Smooth muscle cell (in vitro differentiated cells): ENCODE data around the gene SLC9B1. TPM values are rescaled to one million over a fixed set of nuclear protein-coding genes. Genes with fewer than 3 reads are reported as not detected.
"Not testable (repeated sequence)": the region's sequence is repeated elsewhere in the genome, so short reads cannot be mapped to it uniquely, and the experiment has no call there.

Experiments
- DNase-seq: peaks from one replicate; lab custom pipeline; 2025; ENCODE audit not compliant: unreplicated experiment; lab: John Stamatoyannopoulos, UW
- H2AFZ ChIP-seq: fragments of 200-600 bp; sonication (generic); 2 replicates; pipeline ENCODE4 v1.6.0; 2016; ENCODE audit warnings: antibody characterized with exemption, low read depth, mild to moderate bottlenecking
- H3F3A ChIP-seq: fragments of 200-600 bp; sonication (generic); 2 replicates; pipeline ENCODE4 v1.6.0; 2017; ENCODE audit warnings: antibody characterized with exemption, low read depth
- H3K27ac ChIP-seq: fragments of 200-600 bp; sonication (generic); 2 replicates; pipeline ENCODE4 v1.5.1; 2016; ENCODE audit warnings: low read depth, mild to moderate bottlenecking
- H3K27me3 ChIP-seq: fragments of 200-600 bp; sonication (generic); 2 replicates; pipeline ENCODE4 v1.6.1; 2016; ENCODE audit warnings: low read depth, mild to moderate bottlenecking
- H3K36me3 ChIP-seq: fragments of 200-600 bp; sonication (generic); 2 replicates; pipeline ENCODE4 v1.5.1; 2016; ENCODE audit warnings: low read depth
- H3K4me1 ChIP-seq: fragments of 200-600 bp; sonication (generic); 2 replicates; pipeline ENCODE4 v1.5.1; 2016; ENCODE audit warnings: low read depth
- H3K4me2 ChIP-seq: fragments of 200-600 bp; sonication (generic); 2 replicates; pipeline ENCODE4 v1.6.0; 2016; ENCODE audit warnings: mild to moderate bottlenecking
- H3K4me3 ChIP-seq: fragments of 200-600 bp; sonication (generic); 2 replicates; pipeline ENCODE4 v1.5.1; 2016; ENCODE audit warnings: mild to moderate bottlenecking
- H3K79me2 ChIP-seq: fragments of 200-600 bp; sonication (generic); 2 replicates; pipeline ENCODE4 v1.6.0; 2016; ENCODE audit warnings: low read depth, mild to moderate bottlenecking
- H3K9ac ChIP-seq: fragments of 200-600 bp; sonication (generic); 2 replicates; pipeline ENCODE4 v1.6.0; 2016; ENCODE audit warnings: low read depth
- H3K9me3 ChIP-seq: fragments of 200-600 bp; sonication (generic); replicated peaks from 2 replicates; pipeline ENCODE4 v1.5.1; 2016; ENCODE audit warnings: low read depth
- H4K20me1 ChIP-seq: fragments of 200-600 bp; sonication (generic); 2 replicates; pipeline ENCODE4 v1.6.0; 2016; ENCODE audit warnings: low read depth
- WGBS: methylation state at CpG from one replicate; pipeline ENCODE4 v1.1.7; 2016; ENCODE audit warnings: low lambda C conversion rate; 5-methylcytosine and 5-hydroxymethylcytosine counted together
- polyA plus RNA-seq: library from polyadenylated mRNA; unstranded; fragments of >200 nt; fragmentation: Nextera tagmentation; extraction: Ambion mirVana; gene quantifications from 2 replicates; pipeline ENCODE4 v1.2.1, GENCODE V29; 2016
- total RNA-seq: library from RNA; depleted of rRNA; stranded (reverse); fragments of >200 nt; gene quantifications from 2 replicates; pipeline ENCODE4 v1.2.3, GENCODE V29; 2014
- TF ChIP-seq, protein P1 (sequence below): fragments of 200-600 bp; sonication (generic); IDR thresholded peaks from 2 replicates; pipeline ENCODE4 v1.5.1; 2017; ENCODE audit warnings: borderline replicate concordance, mild to moderate bottlenecking, antibody characterized with exemption; ENCODE audit not compliant: insufficient read depth, poor library complexity, severe bottlenecking

SLC9B1 gene
- total and polyA plus RNA-seq, 2 experiments from 2014 or later: not detected

DNA sequence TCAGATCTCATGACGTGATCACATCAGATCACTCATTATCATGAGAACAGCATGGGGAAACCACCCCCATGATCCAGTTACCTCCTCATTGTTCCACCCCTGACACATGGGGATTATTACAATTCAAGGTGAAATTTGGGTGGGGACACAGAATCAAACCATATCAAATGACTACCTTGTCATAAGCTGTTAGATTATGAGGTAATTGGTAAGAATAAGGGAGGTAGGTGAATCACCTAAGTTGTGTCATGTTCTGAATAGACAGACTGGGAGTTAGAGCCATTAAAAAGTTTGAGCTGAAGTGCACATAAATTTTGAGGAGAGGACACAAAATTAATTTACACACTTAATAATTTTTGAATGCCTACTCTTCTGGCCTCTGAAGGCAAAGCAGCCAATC, 24.7 kb downstream of the SLC9B1 start:
- Histone ChIP-seq H3K9ac (no peak overlapping the region), H3K27ac (no peak overlapping the region), H3K36me3 (no peaks in the 10 kb centered on the region), H3K9me3 (no peaks in the 10 kb centered on the region), H3K27me3 (no peaks in the 10 kb centered on the region), H3K4me3 (no peak overlapping the region), H3K4me1 (no peaks in the 10 kb centered on the region), H3K79me2 (no peaks in the 10 kb centered on the region), H2AFZ (no peak overlapping the region), H3F3A (no peaks in the 10 kb centered on the region), H4K20me1 (no peaks in the 10 kb centered on the region), H3K4me2 (no peak overlapping the region)
- 100% methylated on average over 1 of the region's 1 CpG for WGBS
- TF ChIP-seq, protein P1, sequence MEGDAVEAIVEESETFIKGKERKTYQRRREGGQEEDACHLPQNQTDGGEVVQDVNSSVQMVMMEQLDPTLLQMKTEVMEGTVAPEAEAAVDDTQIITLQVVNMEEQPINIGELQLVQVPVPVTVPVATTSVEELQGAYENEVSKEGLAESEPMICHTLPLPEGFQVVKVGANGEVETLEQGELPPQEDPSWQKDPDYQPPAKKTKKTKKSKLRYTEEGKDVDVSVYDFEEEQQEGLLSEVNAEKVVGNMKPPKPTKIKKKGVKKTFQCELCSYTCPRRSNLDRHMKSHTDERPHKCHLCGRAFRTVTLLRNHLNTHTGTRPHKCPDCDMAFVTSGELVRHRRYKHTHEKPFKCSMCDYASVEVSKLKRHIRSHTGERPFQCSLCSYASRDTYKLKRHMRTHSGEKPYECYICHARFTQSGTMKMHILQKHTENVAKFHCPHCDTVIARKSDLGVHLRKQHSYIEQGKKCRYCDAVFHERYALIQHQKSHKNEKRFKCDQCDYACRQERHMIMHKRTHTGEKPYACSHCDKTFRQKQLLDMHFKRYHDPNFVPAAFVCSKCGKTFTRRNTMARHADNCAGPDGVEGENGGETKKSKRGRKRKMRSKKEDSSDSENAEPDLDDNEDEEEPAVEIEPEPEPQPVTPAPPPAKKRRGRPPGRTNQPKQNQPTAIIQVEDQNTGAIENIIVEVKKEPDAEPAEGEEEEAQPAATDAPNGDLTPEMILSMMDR: no peak
- DNase-seq: no peak

GRCh38 chr4:102993985-102994384, 25.5 kb downstream of the SLC9B1 start:
- DNase-seq, H3K4me3 ChIP-seq, H2AFZ ChIP-seq, H3K27me3 ChIP-seq, H3K4me2 ChIP-seq, H3K36me3 ChIP-seq, H4K20me1 ChIP-seq, H3K79me2 ChIP-seq, H3K9ac ChIP-seq, H3K4me1 ChIP-seq, H3F3A ChIP-seq, H3K9me3 ChIP-seq, H3K27ac ChIP-seq: not testable (repeated sequence)

DNA sequence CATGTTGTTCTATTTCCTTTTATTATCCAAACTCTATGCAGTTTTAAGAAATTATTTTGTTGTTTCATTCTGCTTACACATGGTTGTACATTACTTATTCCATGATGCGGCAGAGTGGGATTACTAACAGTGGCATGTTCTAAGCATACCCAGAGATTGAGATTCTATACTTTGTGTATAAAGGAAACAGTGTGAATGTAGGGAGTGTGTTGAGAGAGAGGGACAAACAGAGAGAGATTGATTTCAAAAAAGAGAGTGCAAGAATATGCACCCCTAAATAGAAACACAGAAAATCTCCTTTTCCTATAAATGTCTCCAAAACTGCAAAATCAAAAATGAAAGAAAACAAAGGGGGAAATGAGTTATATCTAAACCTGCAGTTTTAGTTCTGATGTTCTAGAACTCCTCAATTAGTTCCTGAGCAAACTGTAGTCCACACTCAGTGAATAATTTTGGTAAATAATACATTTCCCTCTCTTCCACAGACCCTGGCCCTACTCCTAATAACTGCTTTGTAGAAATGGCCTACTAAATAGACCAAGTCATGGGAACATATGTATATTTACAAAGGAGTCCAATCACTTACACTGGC, 31.0 kb downstream of the SLC9B1 start:
- no peak overlapping the region for H2AFZ ChIP-seq
- no peak overlapping the region for H3K27ac ChIP-seq
- H4K20me1 ChIP-seq: no peaks in the 10 kb centered on the region
- no peaks in the 10 kb centered on the region for H3F3A ChIP-seq
- no peaks in the 10 kb centered on the region for H3K27me3 ChIP-seq
- no peaks in the 10 kb centered on the region for H3K36me3 ChIP-seq
- TF ChIP-seq, protein P1: no peak
- no peak overlapping the region for H3K4me2 ChIP-seq
- H3K9ac ChIP-seq: no peak overlapping the region
- H3K9me3 ChIP-seq: no peaks in the 10 kb centered on the region
- no peak overlapping the region for H3K4me3 ChIP-seq
- no peaks in the 10 kb centered on the region for H3K4me1 ChIP-seq
- no peaks in the 10 kb centered on the region for H3K79me2 ChIP-seq
- no peak for DNase-seq
- 85% methylated on average over 1 of the region's 1 CpG for WGBS

DNA sequence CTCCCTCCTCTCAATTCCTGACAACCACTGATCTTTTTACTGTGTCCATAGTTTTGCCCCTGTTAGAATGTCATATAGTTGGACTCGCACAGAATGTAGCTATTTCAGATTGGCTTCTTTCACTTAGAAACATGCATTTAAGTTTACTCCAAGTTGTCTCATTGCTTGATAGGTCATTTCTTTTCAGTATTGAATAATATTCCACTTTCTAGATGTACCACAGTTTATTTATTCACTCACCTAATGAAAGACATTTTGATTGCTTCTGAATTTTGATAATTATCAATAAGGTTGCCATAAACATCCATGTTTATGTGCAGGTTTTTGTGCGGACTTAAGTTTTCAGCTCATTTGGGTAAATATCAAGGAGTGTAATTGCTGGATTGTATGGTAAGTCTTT, 38.5 kb downstream of the SLC9B1 start:
- no peak overlapping the region for H2AFZ ChIP-seq
- no peak overlapping the region for H3K4me3 ChIP-seq
- 100% methylated on average over 2 of the region's 2 CpGs for whole genome bisulfite sequencing
- H3K27ac ChIP-seq: no peak overlapping the region
- H3K9me3 ChIP-seq: no peaks in the 10 kb centered on the region
- no peaks in the 10 kb centered on the region for H3F3A ChIP-seq
- DNase-seq: no peak
- H3K4me1 ChIP-seq: no peaks in the 10 kb centered on the region
- H3K9ac ChIP-seq: no peak overlapping the region
- no peaks in the 10 kb centered on the region for H3K36me3 ChIP-seq
- H3K27me3 ChIP-seq: no peaks in the 10 kb centered on the region
- no peak overlapping the region for H3K4me2 ChIP-seq
- no peaks in the 10 kb centered on the region for H4K20me1 ChIP-seq
- TF ChIP-seq, protein P1: no peak
- H3K79me2 ChIP-seq: no peaks in the 10 kb centered on the region

DNA sequence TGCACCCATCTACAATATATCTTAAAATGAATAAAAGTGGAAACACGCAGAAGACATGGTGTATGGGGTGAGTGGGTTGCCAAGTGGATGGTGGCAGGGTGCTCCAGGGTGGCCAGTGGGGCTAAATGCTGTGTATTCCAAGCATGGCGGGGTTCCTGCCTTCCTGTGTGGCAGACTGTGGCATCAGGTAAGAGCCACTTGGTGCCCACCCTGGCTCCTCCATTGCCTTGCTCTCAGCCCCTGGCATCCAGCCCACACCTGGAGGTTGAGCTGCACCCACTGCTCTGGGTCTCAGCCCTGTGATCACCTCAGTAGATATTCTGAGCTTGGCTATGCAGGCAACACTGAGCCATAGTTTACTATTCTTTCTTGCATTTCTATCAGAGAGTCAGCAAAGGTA, 57.7 kb downstream of the SLC9B1 start:
- not testable (repeated sequence) for H4K20me1 ChIP-seq

More for the DNA sequence above, 57.7 kb downstream of the SLC9B1 start:
- not testable (repeated sequence) for H3K79me2 ChIP-seq, H3K36me3 ChIP-seq, DNase-seq, H3F3A ChIP-seq, H3K4me3 ChIP-seq, H3K27me3 ChIP-seq, H3K27ac ChIP-seq, H3K9ac ChIP-seq, H2AFZ ChIP-seq, H3K4me1 ChIP-seq, H3K4me2 ChIP-seq, H3K9me3 ChIP-seq
- 90% methylated on average over 2 of the region's 2 CpGs for WGBS
